ENCODE data around the gene HOPX. TPM values are rescaled to one million over a fixed set of nuclear protein-coding genes. Genes with fewer than 3 reads are reported as not detected.

Gene HOPX
- total RNA-seq, 1 experiment from 2014 or later, result 0.26 TPM

DNA sequence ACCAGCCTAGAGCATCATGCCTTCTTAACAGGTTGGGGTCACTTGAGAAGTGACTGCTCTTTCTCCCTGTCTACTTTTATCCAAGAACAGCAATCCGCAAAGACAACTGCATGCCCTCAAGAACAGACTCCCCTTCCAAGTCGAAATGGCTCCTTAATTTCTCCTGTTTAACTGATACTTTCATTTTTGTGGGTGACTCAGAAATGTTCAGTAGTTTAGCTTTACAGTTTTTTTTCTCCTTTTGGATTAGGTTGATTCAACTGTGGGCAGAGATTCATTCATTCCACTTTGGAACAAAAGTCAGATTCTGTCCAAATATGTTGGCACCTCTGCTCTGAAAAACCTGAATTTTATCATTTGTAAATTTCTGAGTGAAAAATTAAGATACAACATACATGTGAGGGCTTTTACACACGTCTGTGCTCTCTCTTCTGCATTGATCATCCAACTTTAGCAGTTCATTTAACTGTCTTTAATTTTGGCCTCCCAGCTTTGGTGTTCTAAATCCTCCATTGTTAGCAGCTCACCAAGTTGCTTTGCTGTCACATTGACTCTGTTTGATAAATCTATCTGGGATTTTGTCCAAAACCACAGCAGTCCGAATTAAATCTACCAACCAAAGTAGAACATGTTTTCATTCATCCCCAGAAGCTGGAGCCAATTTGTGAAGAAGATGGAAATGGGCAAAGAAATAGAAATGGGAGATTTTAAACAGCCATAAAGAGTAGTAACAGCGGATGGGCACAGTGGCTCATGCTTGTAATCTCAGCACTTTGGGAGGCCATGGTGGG, 50.0 kb downstream of the HOPX start:
- ChIA-PET CTCF (no interaction called here), POLR2A (no interaction called here)
- peaks cover 7% of the 10 kb centered on the region for H3K36me3 Mint-ChIP-seq
- ATAC-seq, result no peak
- DNase-seq (ENCODE audit: low spot score), result no peak
- H3K27ac Mint-ChIP-seq, result no peak overlapping the region
- no peak for TF ChIP-seq FOXK1 (CRISPR knock-in tag; IDR thresholded peaks at IDR 0.05)
- no peak for TF ChIP-seq JAZF1 (CRISPR knock-in tag; IDR thresholded peaks at IDR 0.05)
- no peak for TF ChIP-seq ETV6 (CRISPR knock-in tag; IDR thresholded peaks at IDR 0.05)
- TF ChIP-seq, protein P1, sequence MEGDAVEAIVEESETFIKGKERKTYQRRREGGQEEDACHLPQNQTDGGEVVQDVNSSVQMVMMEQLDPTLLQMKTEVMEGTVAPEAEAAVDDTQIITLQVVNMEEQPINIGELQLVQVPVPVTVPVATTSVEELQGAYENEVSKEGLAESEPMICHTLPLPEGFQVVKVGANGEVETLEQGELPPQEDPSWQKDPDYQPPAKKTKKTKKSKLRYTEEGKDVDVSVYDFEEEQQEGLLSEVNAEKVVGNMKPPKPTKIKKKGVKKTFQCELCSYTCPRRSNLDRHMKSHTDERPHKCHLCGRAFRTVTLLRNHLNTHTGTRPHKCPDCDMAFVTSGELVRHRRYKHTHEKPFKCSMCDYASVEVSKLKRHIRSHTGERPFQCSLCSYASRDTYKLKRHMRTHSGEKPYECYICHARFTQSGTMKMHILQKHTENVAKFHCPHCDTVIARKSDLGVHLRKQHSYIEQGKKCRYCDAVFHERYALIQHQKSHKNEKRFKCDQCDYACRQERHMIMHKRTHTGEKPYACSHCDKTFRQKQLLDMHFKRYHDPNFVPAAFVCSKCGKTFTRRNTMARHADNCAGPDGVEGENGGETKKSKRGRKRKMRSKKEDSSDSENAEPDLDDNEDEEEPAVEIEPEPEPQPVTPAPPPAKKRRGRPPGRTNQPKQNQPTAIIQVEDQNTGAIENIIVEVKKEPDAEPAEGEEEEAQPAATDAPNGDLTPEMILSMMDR (IDR thresholded peaks at IDR 0.05), result no peak
- TF ChIP-seq, protein P2, sequence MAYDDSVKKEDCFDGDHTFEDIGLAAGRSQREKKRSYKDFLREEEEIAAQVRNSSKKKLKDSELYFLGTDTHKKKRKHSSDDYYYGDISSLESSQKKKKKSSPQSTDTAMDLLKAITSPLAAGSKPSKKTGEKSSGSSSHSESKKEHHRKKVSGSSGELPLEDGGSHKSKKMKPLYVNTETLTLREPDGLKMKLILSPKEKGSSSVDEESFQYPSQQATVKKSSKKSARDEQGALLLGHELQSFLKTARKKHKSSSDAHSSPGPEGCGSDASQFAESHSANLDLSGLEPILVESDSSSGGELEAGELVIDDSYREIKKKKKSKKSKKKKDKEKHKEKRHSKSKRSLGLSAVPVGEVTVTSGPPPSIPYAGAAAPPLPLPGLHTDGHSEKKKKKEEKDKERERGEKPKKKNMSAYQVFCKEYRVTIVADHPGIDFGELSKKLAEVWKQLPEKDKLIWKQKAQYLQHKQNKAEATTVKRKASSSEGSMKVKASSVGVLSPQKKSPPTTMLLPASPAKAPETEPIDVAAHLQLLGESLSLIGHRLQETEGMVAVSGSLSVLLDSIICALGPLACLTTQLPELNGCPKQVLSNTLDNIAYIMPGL (CRISPR knock-in tag; IDR thresholded peaks at IDR 0.05), result no peak
- TF ChIP-seq, protein P3, sequence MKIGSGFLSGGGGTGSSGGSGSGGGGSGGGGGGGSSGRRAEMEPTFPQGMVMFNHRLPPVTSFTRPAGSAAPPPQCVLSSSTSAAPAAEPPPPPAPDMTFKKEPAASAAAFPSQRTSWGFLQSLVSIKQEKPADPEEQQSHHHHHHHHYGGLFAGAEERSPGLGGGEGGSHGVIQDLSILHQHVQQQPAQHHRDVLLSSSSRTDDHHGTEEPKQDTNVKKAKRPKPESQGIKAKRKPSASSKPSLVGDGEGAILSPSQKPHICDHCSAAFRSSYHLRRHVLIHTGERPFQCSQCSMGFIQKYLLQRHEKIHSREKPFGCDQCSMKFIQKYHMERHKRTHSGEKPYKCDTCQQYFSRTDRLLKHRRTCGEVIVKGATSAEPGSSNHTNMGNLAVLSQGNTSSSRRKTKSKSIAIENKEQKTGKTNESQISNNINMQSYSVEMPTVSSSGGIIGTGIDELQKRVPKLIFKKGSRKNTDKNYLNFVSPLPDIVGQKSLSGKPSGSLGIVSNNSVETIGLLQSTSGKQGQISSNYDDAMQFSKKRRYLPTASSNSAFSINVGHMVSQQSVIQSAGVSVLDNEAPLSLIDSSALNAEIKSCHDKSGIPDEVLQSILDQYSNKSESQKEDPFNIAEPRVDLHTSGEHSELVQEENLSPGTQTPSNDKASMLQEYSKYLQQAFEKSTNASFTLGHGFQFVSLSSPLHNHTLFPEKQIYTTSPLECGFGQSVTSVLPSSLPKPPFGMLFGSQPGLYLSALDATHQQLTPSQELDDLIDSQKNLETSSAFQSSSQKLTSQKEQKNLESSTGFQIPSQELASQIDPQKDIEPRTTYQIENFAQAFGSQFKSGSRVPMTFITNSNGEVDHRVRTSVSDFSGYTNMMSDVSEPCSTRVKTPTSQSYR (CRISPR knock-in tag; IDR thresholded peaks at IDR 0.05), result no peak
- TF ChIP-seq ZNF423 (CRISPR knock-in tag; IDR thresholded peaks at IDR 0.05), result no peak
- no peak for TF ChIP-seq FOXJ3 (CRISPR knock-in tag; IDR thresholded peaks at IDR 0.05; ENCODE audit: borderline replicate concordance)
- no peak for TF ChIP-seq ELF4 (CRISPR knock-in tag; IDR thresholded peaks at IDR 0.05; ENCODE audit: low read depth)
- TF ChIP-seq, protein P4, sequence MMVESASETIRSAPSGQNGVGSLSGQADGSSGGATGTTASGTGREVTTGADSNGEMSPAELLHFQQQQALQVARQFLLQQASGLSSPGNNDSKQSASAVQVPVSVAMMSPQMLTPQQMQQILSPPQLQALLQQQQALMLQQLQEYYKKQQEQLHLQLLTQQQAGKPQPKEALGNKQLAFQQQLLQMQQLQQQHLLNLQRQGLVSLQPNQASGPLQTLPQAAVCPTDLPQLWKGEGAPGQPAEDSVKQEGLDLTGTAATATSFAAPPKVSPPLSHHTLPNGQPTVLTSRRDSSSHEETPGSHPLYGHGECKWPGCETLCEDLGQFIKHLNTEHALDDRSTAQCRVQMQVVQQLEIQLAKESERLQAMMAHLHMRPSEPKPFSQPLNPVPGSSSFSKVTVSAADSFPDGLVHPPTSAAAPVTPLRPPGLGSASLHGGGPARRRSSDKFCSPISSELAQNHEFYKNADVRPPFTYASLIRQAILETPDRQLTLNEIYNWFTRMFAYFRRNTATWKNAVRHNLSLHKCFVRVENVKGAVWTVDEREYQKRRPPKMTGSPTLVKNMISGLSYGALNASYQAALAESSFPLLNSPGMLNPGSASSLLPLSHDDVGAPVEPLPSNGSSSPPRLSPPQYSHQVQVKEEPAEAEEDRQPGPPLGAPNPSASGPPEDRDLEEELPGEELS (CRISPR knock-in tag; IDR thresholded peaks at IDR 0.05), result no peak
- TF ChIP-seq, protein P5, sequence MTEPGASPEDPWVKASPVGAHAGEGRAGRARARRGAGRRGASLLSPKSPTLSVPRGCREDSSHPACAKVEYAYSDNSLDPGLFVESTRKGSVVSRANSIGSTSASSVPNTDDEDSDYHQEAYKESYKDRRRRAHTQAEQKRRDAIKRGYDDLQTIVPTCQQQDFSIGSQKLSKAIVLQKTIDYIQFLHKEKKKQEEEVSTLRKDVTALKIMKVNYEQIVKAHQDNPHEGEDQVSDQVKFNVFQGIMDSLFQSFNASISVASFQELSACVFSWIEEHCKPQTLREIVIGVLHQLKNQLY (CRISPR knock-in tag; IDR thresholded peaks at IDR 0.05), result no peak
- TF ChIP-seq, protein P6, sequence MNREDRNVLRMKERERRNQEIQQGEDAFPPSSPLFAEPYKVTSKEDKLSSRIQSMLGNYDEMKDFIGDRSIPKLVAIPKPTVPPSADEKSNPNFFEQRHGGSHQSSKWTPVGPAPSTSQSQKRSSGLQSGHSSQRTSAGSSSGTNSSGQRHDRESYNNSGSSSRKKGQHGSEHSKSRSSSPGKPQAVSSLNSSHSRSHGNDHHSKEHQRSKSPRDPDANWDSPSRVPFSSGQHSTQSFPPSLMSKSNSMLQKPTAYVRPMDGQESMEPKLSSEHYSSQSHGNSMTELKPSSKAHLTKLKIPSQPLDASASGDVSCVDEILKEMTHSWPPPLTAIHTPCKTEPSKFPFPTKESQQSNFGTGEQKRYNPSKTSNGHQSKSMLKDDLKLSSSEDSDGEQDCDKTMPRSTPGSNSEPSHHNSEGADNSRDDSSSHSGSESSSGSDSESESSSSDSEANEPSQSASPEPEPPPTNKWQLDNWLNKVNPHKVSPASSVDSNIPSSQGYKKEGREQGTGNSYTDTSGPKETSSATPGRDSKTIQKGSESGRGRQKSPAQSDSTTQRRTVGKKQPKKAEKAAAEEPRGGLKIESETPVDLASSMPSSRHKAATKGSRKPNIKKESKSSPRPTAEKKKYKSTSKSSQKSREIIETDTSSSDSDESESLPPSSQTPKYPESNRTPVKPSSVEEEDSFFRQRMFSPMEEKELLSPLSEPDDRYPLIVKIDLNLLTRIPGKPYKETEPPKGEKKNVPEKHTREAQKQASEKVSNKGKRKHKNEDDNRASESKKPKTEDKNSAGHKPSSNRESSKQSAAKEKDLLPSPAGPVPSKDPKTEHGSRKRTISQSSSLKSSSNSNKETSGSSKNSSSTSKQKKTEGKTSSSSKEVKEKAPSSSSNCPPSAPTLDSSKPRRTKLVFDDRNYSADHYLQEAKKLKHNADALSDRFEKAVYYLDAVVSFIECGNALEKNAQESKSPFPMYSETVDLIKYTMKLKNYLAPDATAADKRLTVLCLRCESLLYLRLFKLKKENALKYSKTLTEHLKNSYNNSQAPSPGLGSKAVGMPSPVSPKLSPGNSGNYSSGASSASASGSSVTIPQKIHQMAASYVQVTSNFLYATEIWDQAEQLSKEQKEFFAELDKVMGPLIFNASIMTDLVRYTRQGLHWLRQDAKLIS (CRISPR knock-in tag; IDR thresholded peaks at IDR 0.05; ENCODE audit: borderline replicate concordance), result no peak
- TF ChIP-seq OVOL2 (CRISPR knock-in tag; IDR thresholded peaks at IDR 0.05; ENCODE audit: borderline replicate concordance), result no peak
- no peaks in the 10 kb centered on the region for H3K4me1 Mint-ChIP-seq
- no peak overlapping the region for H3K4me3 Mint-ChIP-seq
- H3K9me3 Mint-ChIP-seq, result peaks cover 28% of the 10 kb centered on the region
- peaks cover 20% of the 10 kb centered on the region for H3K27me3 Mint-ChIP-seq (ENCODE audit: low read depth)

Measured in WTC11 (cell line).